Naive thymus-derived CD4-positive, alpha-beta T cell (primary cell): ENCODE measurements around the gene GRID2IP. TPM values are rescaled to one million over a fixed set of nuclear protein-coding genes. Genes with fewer than 3 reads are reported as not detected.
"Not testable (repeated sequence)": the region's sequence is repeated elsewhere in the genome, so short reads cannot be mapped to it uniquely, and the experiment has no call there.

Experiments
- ATAC-seq: fragments of 150-1000 bp; cut with Tn5 transposase; 2 replicates; pipeline ENCODE4 v1.10.0; 2021; ENCODE audit warnings: mild to moderate bottlenecking, moderate library complexity
- CTCF ChIA-PET: fragments of 350-600 bp; sonication (Branson Sonifier 250); formaldehyde crosslinking; loops from one replicate; lab custom pipeline; 2021; ENCODE audit warnings: antibody characterized with exemption; lab: Charles Lee
- POLR2A ChIA-PET: fragments of 350-600 bp; sonication (Branson Sonifier 250); formaldehyde crosslinking; loops from one replicate; lab custom pipeline; 2021; ENCODE audit warnings: antibody characterized with exemption, inconsistent platforms; lab: Charles Lee
- DNase-seq, 9 donors: peaks; one replicate each; pipeline versions ENCODE4 v3.0.0 to v3.0.0-alpha.2; 2020 to 2022; ENCODE audit warnings: mixed read lengths in 1 of 9
- H3K27ac ChIP-seq: one replicate; pipeline ENCODE4 v1.7.0; 2013; ENCODE audit warnings: mild to moderate bottlenecking, low read depth, low read length, moderate library complexity
- H3K27me3 ChIP-seq, 2 donors: one replicate each; pipeline ENCODE4 v1.7.0; 2013; ENCODE audit warnings: low read length in 2 of 2, mild to moderate bottlenecking in 2 of 2, moderate library complexity in 2 of 2; ENCODE audit not compliant: control insufficient read depth in 2 of 2, insufficient read depth in 2 of 2
- H3K36me3 ChIP-seq, 3 experiments: 1 replicate in 2 of 3; 2 replicates in 1 of 3; pipeline ENCODE4 v1.7.0; 2013; ENCODE audit warnings: low read length in 3 of 3, mild to moderate bottlenecking in 3 of 3, moderate library complexity in 1 of 3; ENCODE audit not compliant: insufficient read depth in 3 of 3, control insufficient read depth in 2 of 3
- H3K4me1 ChIP-seq, 2 donors: one replicate each; pipeline ENCODE4 v1.7.0; 2013; ENCODE audit warnings: low read length in 2 of 2, mild to moderate bottlenecking in 2 of 2, moderate library complexity in 1 of 2; ENCODE audit not compliant: control insufficient read depth in 2 of 2, insufficient read depth in 2 of 2
- H3K4me3 ChIP-seq: 2 replicates; pipeline ENCODE4 v1.7.0; 2013; ENCODE audit warnings: mild to moderate bottlenecking, low read length
- H3K9me3 ChIP-seq, 3 experiments: 1 replicate in 2 of 3; 2 replicates in 1 of 3; pipeline ENCODE4 v1.7.0; 2013; ENCODE audit warnings: low read length in 3 of 3; ENCODE audit not compliant: control insufficient read depth in 2 of 3
- H3K27ac Mint-ChIP-seq, 9 donors: one replicate each; pipeline ENCODE4 v1.8.0; 2020 to 2022; ENCODE audit warnings: mixed read lengths in 9 of 9, mild to moderate bottlenecking in 8 of 9, moderate library complexity in 5 of 9, inconsistent platforms in 2 of 9
- H3K27me3 Mint-ChIP-seq, 5 donors: one replicate each; pipeline ENCODE4 v1.8.0; 2021 to 2022; ENCODE audit warnings: mixed read lengths in 5 of 5, mild to moderate bottlenecking in 1 of 5
- H3K36me3 Mint-ChIP-seq, 5 donors: one replicate each; pipeline ENCODE4 v1.8.0; 2020 to 2022; ENCODE audit warnings: mixed read lengths in 5 of 5, mild to moderate bottlenecking in 3 of 5, inconsistent platforms in 1 of 5
- H3K4me1 Mint-ChIP-seq, 7 donors: one replicate each; pipeline ENCODE4 v1.8.0; 2020 to 2022; ENCODE audit warnings: mixed read lengths in 7 of 7, mild to moderate bottlenecking in 3 of 7, inconsistent platforms in 1 of 7
- H3K4me3 Mint-ChIP-seq, 10 donors: one replicate each; pipeline ENCODE4 v1.8.0; 2020 to 2022; ENCODE audit warnings: mild to moderate bottlenecking in 10 of 10, mixed read lengths in 10 of 10, moderate library complexity in 6 of 10, inconsistent platforms in 2 of 10
- H3K9me3 Mint-ChIP-seq, 11 donors: one replicate each; pipeline ENCODE4 v1.8.0; 2020 to 2022; ENCODE audit warnings: mixed read lengths in 11 of 11, mild to moderate bottlenecking in 4 of 11, inconsistent platforms in 1 of 11, moderate library complexity in 1 of 11
- intact Hi-C, 2 donors: fragments of 100-400 bp; cut with micrococcal nuclease; formaldehyde crosslinking; loops; one replicate each; pipeline ENCODE4 v1.15.1; 2023
- polyA plus RNA-seq, 2 donors: library from polyadenylated mRNA; unstranded; fragments of 300-500 nt; fragmentation: Illumina TruSeq; gene quantifications; one replicate each; pipeline ENCODE4 v1.2.3, GENCODE V29; 2021
- total RNA-seq, 6 experiments: library from RNA in 5 of 6; stranded (reverse) in 5 of 6; gene quantifications; 1 replicate in 5 of 6; 2 replicates in 1 of 6; pipeline ENCODE4 v1.2.3 and lab custom pipeline; 2021 to 2026

GRID2IP gene
- total and polyA plus RNA-seq, 7 experiments from 2014 or later = 0.24 to 1.5 (median 1.1) TPM; not detected in 3

DNA sequence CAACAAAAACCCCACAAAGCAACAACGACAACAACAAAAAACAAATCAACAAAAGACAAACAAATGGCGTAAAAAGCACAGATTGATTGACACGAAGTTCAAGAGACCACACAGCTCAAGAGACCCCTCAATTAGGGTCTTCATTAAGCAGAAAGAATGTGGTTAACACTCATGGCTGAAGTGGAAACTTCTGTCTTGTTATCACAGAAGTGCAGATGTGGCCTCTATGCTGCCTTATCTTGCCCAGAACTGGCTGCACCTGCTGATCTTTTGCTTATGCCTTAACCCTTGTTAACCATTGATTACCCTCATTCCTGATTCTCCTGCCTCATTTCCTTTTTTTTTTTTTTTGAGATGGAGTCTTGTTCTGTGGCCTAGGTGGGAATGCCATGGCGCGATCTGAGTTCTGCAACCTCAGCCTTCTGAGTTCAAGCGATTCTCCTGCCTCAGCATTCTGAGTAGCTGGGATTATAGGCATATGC, 100.0 kb downstream of the GRID2IP start:
- ATAC-seq (no peak), DNase-seq (no peak)
- H3K27ac Mint-ChIP-seq = no peak overlapping the region
- CTCF ChIA-PET = no interaction called here
- POLR2A ChIA-PET = no interaction called here
- Histone ChIP-seq H3K9me3 (no peaks in the 10 kb centered on the region), H3K27me3 (no peaks in the 10 kb centered on the region), H3K4me3 (no peak overlapping the region), H3K27ac (no peak overlapping the region), H3K4me1 (peaks cover 7 to 8% of the 10 kb centered on the region in 2 donors), H3K36me3 (peaks cover 0 to 6% (median 0%) of the 10 kb centered on the region in 3 experiments)
- H3K36me3 Mint-ChIP-seq = peaks cover 0 to 5% (median 0%) of the 10 kb centered on the region in 5 donors
- peaks cover 5 to 25% (median 13%) of the 10 kb centered on the region in 7 donors for H3K4me1 Mint-ChIP-seq
- intact Hi-C loops = no loop called here
- peaks cover 0 to 6% (median 0%) of the 10 kb centered on the region in 11 donors for H3K9me3 Mint-ChIP-seq
- H3K27me3 Mint-ChIP-seq = peaks cover 0 to 3% (median 0%) of the 10 kb centered on the region in 5 donors
- H3K4me3 Mint-ChIP-seq = peak overlapping the region in 3 of 10 donors; percentile 25 to 62 (median 44)

DNA sequence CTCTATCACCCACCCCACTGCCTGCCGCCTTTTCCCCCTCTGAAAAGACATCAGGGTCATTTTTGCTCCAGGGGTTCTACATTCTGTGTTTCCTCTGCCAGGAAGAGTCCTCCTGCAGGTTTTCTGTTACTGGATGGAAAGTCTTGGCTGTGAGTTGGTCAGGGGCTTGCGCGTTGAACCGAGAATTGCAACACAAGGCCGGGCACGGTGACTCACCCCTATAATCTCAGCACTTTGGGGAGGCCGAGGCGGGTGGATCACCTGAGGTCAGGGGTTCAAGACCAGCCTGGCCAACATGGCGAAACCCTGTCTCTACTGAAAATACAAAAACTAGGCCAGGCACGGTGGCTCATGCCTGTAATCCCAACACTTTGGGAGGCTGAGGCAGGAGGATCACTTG, 100.7 kb downstream of the GRID2IP start:
- H3K9me3 ChIP-seq, H3K36me3 Mint-ChIP-seq, H3K27ac ChIP-seq, CTCF ChIA-PET, ATAC-seq, intact Hi-C loops, H3K27ac Mint-ChIP-seq, H3K9me3 Mint-ChIP-seq, H3K4me3 ChIP-seq, DNase-seq, POLR2A ChIA-PET, H3K27me3 Mint-ChIP-seq, H3K36me3 ChIP-seq, H3K27me3 ChIP-seq: not testable (repeated sequence)
- peaks cover 8 to 12% of the 10 kb centered on the region in 2 donors for H3K4me1 ChIP-seq
- Mint-ChIP-seq H3K4me3 (peak overlapping the region in 1 of 10 donors; percentile 61), H3K4me1 (peaks cover 10 to 30% (median 17%) of the 10 kb centered on the region in 7 donors)

DNA sequence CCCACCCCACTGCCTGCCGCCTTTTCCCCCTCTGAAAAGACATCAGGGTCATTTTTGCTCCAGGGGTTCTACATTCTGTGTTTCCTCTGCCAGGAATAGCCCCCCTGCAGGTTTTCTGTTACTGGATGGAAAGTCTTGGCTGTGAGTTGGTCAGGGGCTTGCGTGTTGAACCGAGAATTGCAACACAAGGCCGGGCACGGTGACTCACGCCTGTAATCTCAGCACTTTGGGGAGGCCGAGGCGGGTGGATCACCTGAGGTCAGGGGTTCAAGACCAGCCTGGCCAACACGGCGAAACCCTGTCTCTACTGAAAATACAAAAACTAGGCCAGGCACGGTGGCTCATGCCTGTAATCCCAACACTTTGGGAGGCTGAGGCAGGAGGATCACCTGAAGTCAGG, 101.4 kb downstream of the GRID2IP start:
- POLR2A ChIA-PET, ATAC-seq, H3K27me3 ChIP-seq, H3K27ac ChIP-seq, H3K4me3 ChIP-seq, H3K9me3 ChIP-seq, DNase-seq, H3K9me3 Mint-ChIP-seq, CTCF ChIA-PET, H3K27me3 Mint-ChIP-seq: not testable (repeated sequence)
- Histone ChIP-seq H3K36me3 (peaks cover 0 to 13% (median 0%) of the 10 kb centered on the region in 3 experiments), H3K4me1 (peaks cover 8 to 16% of the 10 kb centered on the region in 2 donors)
- intact Hi-C loops = loop anchor here (2.0 to 5.0 kb wide), 4 partner anchors 127 to 1191 kb away; partner anchors contain the start of genes C1GALT1 (in 1 of the 2), UMAD1 (in 1 of the 2), ZDHHC4 (in 1 of the 2) and ZNF12 (in 1 of the 2)
- Mint-ChIP-seq H3K4me1 (peaks cover 17 to 37% (median 25%) of the 10 kb centered on the region in 7 donors), H3K4me3 (peak overlapping the region in 1 of 10 donors; percentile 24), H3K27ac (peak overlapping the region in 1 of 9 donors; percentile 67), H3K36me3 (peaks cover 0 to 10% (median 7%) of the 10 kb centered on the region in 5 donors)

DNA sequence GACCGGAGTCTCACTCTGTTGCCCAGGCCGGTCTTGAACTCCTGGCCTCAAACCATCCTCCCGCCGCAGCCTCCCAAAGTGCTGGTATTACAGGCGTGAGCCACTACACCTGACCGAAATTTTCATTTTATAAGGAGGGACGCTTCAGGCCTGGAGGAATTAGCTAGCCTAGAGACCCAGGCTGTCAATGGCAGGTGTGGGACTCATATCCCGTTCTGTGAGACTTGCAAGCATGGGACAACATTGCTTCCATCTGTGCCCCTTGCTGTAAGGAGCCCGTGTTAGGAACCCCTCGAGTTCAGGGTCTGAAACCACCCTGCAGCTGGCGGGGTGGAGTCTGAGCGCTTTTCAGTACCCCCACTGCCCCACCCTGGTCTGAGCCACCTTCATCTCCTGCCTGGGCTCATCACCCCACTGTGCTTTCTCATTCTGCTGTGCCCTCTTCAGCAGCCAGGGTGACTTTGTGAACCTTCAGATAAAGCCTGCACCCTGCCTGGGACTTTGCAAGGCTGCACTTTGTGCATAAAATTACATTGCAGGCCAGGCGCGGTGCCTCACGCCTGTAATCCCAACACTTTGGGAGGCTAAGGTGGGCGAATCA, 102.2 kb downstream of the GRID2IP start:
- no peak for ATAC-seq
- H3K4me3 ChIP-seq = no peak overlapping the region
- POLR2A ChIA-PET = interaction anchor here (1.3 to 4.4 kb wide), 3 partner anchors 11 to 99 kb away, joined by 3 to 46 read pairs (median 13); no protein-coding TSS in a partner anchor
- peak overlapping the region; percentile 49 to 97 (median 68) for H3K4me3 Mint-ChIP-seq
- no peaks in the 10 kb centered on the region for H3K27me3 ChIP-seq
- peaks cover 19 to 42% (median 31%) of the 10 kb centered on the region in 7 donors for H3K4me1 Mint-ChIP-seq
- peaks cover 0 to 3% (median 0%) of the 10 kb centered on the region in 5 donors for H3K27me3 Mint-ChIP-seq
- H3K36me3 Mint-ChIP-seq = peaks cover 0 to 13% (median 11%) of the 10 kb centered on the region in 5 donors
- H3K27ac Mint-ChIP-seq = peak overlapping the region; percentile 23 to 95 (median 69)
- peaks cover 0 to 6% (median 0%) of the 10 kb centered on the region in 11 donors for H3K9me3 Mint-ChIP-seq
- no peaks in the 10 kb centered on the region for H3K9me3 ChIP-seq
- intact Hi-C loops = loop anchor here (1.0 to 5.0 kb wide), 5 partner anchors 128 to 1192 kb away; partner anchors contain the start of genes AIMP2 (in 1 of the 2), C1GALT1 (in 1 of the 2), PMS2 (in 1 of the 2) and UMAD1 (in 1 of the 2)
- no peak for DNase-seq
- peaks cover 0 to 21% (median 1%) of the 10 kb centered on the region in 3 experiments for H3K36me3 ChIP-seq
- CTCF ChIA-PET = interaction anchor here (0.7 kb wide), 1 partner anchor 932 kb away, joined by 3 read pairs; no protein-coding TSS in a partner anchor
- H3K27ac ChIP-seq = no peak overlapping the region
- H3K4me1 ChIP-seq = peaks cover 8 to 16% of the 10 kb centered on the region in 2 donors

GRCh38 chr7:6447581-6448199, 103.6 kb downstream of the GRID2IP start, which contains the start of gene DAGLB:
Gene DAGLB (minus strand): TSS chr7:6447954. CDS start chr7:6447842, 112 bp downstream.
- Histone ChIP-seq H3K27me3 (no peaks in the 10 kb centered on the region), H3K36me3 (peaks cover 0 to 29% (median 4%) of the 10 kb centered on the region in 3 experiments), H3K27ac (peak within 1 kb of the TSS; percentile 80), H3K4me1 (peaks cover 8 to 16% of the 10 kb centered on the region in 2 donors), H3K9me3 (no peaks in the 10 kb centered on the region), H3K4me3 (peak within 1 kb of the TSS; percentile 87)
- peaks cover 0 to 6% (median 0%) of the 10 kb centered on the region in 11 donors for H3K9me3 Mint-ChIP-seq
- peak within 1 kb of the TSS; percentile 95 to 98 (median 95) for H3K27ac Mint-ChIP-seq
- peaks cover 27 to 51% (median 40%) of the 10 kb centered on the region in 7 donors for H3K4me1 Mint-ChIP-seq
- intact Hi-C loops = loop anchor here (1.0 to 5.0 kb wide), 6 partner anchors 12 to 1193 kb away; partner anchors contain the start of genes AIMP2 (in 1 of the 2), C1GALT1 (in 1 of the 2), PMS2 (in 1 of the 2) and UMAD1 (in 1 of the 2)
- H3K27me3 Mint-ChIP-seq = peaks cover 0 to 3% (median 0%) of the 10 kb centered on the region in 5 donors
- peak; percentile 94 to 99 (median 97) for DNase-seq
- H3K4me3 Mint-ChIP-seq = peak within 1 kb of the TSS; percentile 92 to 99 (median 96)
- CTCF ChIA-PET = interaction anchor here (0.7 to 2.3 kb wide), 2 partner anchors 10 to 13 kb away, joined by 3 to 12 read pairs; no protein-coding TSS in a partner anchor
- POLR2A ChIA-PET = interaction anchor here (0.5 to 4.4 kb wide), 10 partner anchors 10 to 1691 kb away, joined by 3 to 46 read pairs (median 3); no protein-coding TSS in a partner anchor
- peak; percentile 87 for ATAC-seq
- peaks cover 5 to 19% (median 16%) of the 10 kb centered on the region in 5 donors for H3K36me3 Mint-ChIP-seq
